GM12873 (cell line): ENCODE results near the gene OR2Z1.

Source experiments
- CTCF ChIP-seq: IDR thresholded peaks from 2 replicates; pipeline ENCODE4 v1.5.1; 2012; ENCODE audit warnings: low read depth, mild to moderate bottlenecking, moderate library complexity, low read length, control low read depth; ENCODE audit not compliant: insufficient read depth; ENCODE audit errors: missing control alignments

OR2Z1 gene

GRCh38 chr19:8705742-8706141 lies 15.7 kb upstream of the OR2Z1 start:
- no peak for TF ChIP-seq CTCF

GRCh38 chr19:8722032-8722431 lies 598 bp downstream of the OR2Z1 start:
- TF ChIP-seq CTCF, result no peak

- no peak for TF ChIP-seq CTCF
Observed at GRCh38 chr19:8724276-8724675, 2.8 kb downstream of the OR2Z1 start.

- no peak for TF ChIP-seq CTCF
Observed at GRCh38 chr19:8731428-8732169, 10.2 kb downstream of the OR2Z1 start.

- no peak for TF ChIP-seq CTCF
Observed at GRCh38 chr19:8738377-8738776, 16.9 kb downstream of the OR2Z1 start.
